Measurements from ENCODE around the gene CMTM4. TPM values are rescaled to one million over a fixed set of nuclear protein-coding genes. Genes with fewer than 3 reads are reported as not detected.
A peak's percentile ranks its signal among the peaks of the same experiment; 100 is the strongest.
"Not testable (repeated sequence)": the region's sequence is repeated elsewhere in the genome, so short reads cannot be mapped to it uniquely, and the experiment has no call there.

CMTM4 gene
- total RNA-seq, 1 donor from 2014 or later: 67.9 TPM

GRCh38 chr16:66673691-66674090 is 22.9 kb downstream of the CMTM4 start:
- no peak for DNase-seq (ENCODE audit: low spot score)

GRCh38 chr16:66670691-66671388 is 25.7 kb downstream of the CMTM4 start:
- DNase-seq (ENCODE audit: low spot score): no peak

- DNase-seq (ENCODE audit: low spot score): no peak
Observed at GRCh38 chr16:66668777-66669444, 27.6 kb downstream of the CMTM4 start.

GRCh38 chr16:66667944-66668343 is 28.6 kb downstream of the CMTM4 start:
- DNase-seq (ENCODE audit: low spot score): no peak

GRCh38 chr16:66662445-66663194 is 33.9 kb downstream of the CMTM4 start:
- DNase-seq (ENCODE audit: low spot score): no peak

- not testable (repeated sequence) for DNase-seq (ENCODE audit: low spot score)
Observed at GRCh38 chr16:66661671-66662346, 34.7 kb downstream of the CMTM4 start.

- no peak for DNase-seq (ENCODE audit: low spot score)
Observed at GRCh38 chr16:66661210-66661560, 35.4 kb downstream of the CMTM4 start.

GRCh38 chr16:66660422-66661209 is 35.9 kb downstream of the CMTM4 start:
- peak; percentile 59 for DNase-seq (ENCODE audit: low spot score)

- no peak for DNase-seq (ENCODE audit: low spot score)
Observed at GRCh38 chr16:66658860-66659190, 37.7 kb downstream of the CMTM4 start.

GRCh38 chr16:66658143-66658859 is 38.2 kb downstream of the CMTM4 start:
- no peak for DNase-seq (ENCODE audit: low spot score)

GRCh38 chr16:66656547-66656946 is 40.0 kb downstream of the CMTM4 start:
- DNase-seq (ENCODE audit: low spot score): no peak

GRCh38 chr16:66653581-66654350 is 42.8 kb downstream of the CMTM4 start:
- DNase-seq (ENCODE audit: low spot score): no peak

GRCh38 chr16:66652661-66653360 is 43.7 kb downstream of the CMTM4 start:
- DNase-seq (ENCODE audit: low spot score): no peak

GRCh38 chr16:66651965-66652364 is 44.6 kb downstream of the CMTM4 start:
- DNase-seq (ENCODE audit: low spot score): no peak

GRCh38 chr16:66651474-66651765 is 45.1 kb downstream of the CMTM4 start:
- DNase-seq (ENCODE audit: low spot score): no peak

GRCh38 chr16:66650707-66651473 is 45.7 kb downstream of the CMTM4 start:
- DNase-seq (ENCODE audit: low spot score): peak; percentile 86

GRCh38 chr16:66649636-66650205 is 46.8 kb downstream of the CMTM4 start:
- no peak for DNase-seq (ENCODE audit: low spot score)

- DNase-seq (ENCODE audit: low spot score): no peak
Observed at GRCh38 chr16:66649167-66649566, 47.4 kb downstream of the CMTM4 start.

GRCh38 chr16:66647866-66648265 is 48.7 kb downstream of the CMTM4 start:
- no peak for DNase-seq (ENCODE audit: low spot score)
